ENCODE results near the gene HHLA2. TPM values are rescaled to one million over a fixed set of nuclear protein-coding genes. Genes with fewer than 3 reads are reported as not detected.

HHLA2 gene
- total RNA-seq, 4 donors from 2014 or later, result not detected

GRCh38 chr3:108322352-108322751 lies 26.0 kb downstream of the HHLA2 start:
- TF ChIP-seq CTCF (IDR thresholded peaks at IDR 0.05; ENCODE audit: low read depth), result no peak

- no peak for TF ChIP-seq CTCF (IDR thresholded peaks at IDR 0.05; ENCODE audit: low read depth)
These were observed 27.8 kb downstream of the HHLA2 start for GRCh38 chr3:108324177-108324576.

- TF ChIP-seq CTCF (IDR thresholded peaks at IDR 0.05; ENCODE audit: low read depth), result no peak
These were observed 30.8 kb downstream of the HHLA2 start for GRCh38 chr3:108327168-108327567.

- TF ChIP-seq CTCF (IDR thresholded peaks at IDR 0.05; ENCODE audit: low read depth), result no peak
These were observed 32.6 kb downstream of the HHLA2 start for GRCh38 chr3:108328821-108329486.

GRCh38 chr3:108329508-108329907 lies 33.2 kb downstream of the HHLA2 start:
- no peak for TF ChIP-seq CTCF (IDR thresholded peaks at IDR 0.05; ENCODE audit: low read depth)

GRCh38 chr3:108329947-108330346 lies 33.6 kb downstream of the HHLA2 start:
- TF ChIP-seq CTCF (IDR thresholded peaks at IDR 0.05; ENCODE audit: low read depth), result no peak

GRCh38 chr3:108331792-108332191 lies 35.4 kb downstream of the HHLA2 start:
- TF ChIP-seq CTCF (IDR thresholded peaks at IDR 0.05; ENCODE audit: low read depth), result no peak
